K562 (cell line): ENCODE results near the gene XAB2. TPM values are rescaled to one million over a fixed set of nuclear protein-coding genes. Genes with fewer than 3 reads are reported as not detected.

Experiments used
- CEBPG ChIP-seq, 3 experiments: fragments of 200-800 bp in 1 of 3; sonication (Bioruptor generic) in 1 of 3; sonication (generic) in 1 of 3; formaldehyde crosslinking in 1 of 3; IDR thresholded peaks in 2 of 3; conservative IDR thresholded peaks in 1 of 3; 2 replicates each; pipeline versions ENCODE4 v1.6.1 to v1.8.0; 2016 to 2022; ENCODE audit warnings: missing compliant biosample characterization in 2 of 3, missing genetic modification characterization in 2 of 3, mild to moderate bottlenecking in 1 of 3, missing genetic modification reagents in 1 of 3
- FOXK1 ChIP-seq: sonication (generic); formaldehyde crosslinking; IDR thresholded peaks from 2 replicates; pipeline ENCODE4 v1.8.0; 2022; ENCODE audit warnings: missing genetic modification reagents, mild to moderate bottlenecking, borderline replicate concordance
- ILF3 ChIP-seq: fragments of 450-650 bp; IDR thresholded peaks from 2 replicates; pipeline ENCODE4 v1.6.1; 2018; ENCODE audit warnings: antibody characterized with exemption, mild to moderate bottlenecking, moderate library complexity, borderline replicate concordance
- NR2C1 ChIP-seq, 2 experiments: fragments of 450-650 bp; IDR thresholded peaks; 2 replicates each; pipeline ENCODE4 v1.6.1; 2017; ENCODE audit warnings: mild to moderate bottlenecking in 2 of 2, antibody characterized with exemption in 1 of 2, inconsistent platforms in 1 of 2, missing compliant biosample characterization in 1 of 2, missing genetic modification characterization in 1 of 2
- RBM34 ChIP-seq: fragments of 200-400 bp; formaldehyde crosslinking; IDR thresholded peaks from 2 replicates; pipeline ENCODE4 v1.6.1; 2018; ENCODE audit warnings: low read length, borderline replicate concordance; ENCODE audit not compliant: insufficient read depth
- SMARCA4 ChIP-seq: fragments of 450-650 bp; IDR thresholded peaks from 2 replicates; pipeline ENCODE4 v1.6.1; 2016
- ZBTB17 ChIP-seq: fragments of 450-650 bp; formaldehyde crosslinking; IDR thresholded peaks from 2 replicates; pipeline ENCODE4 v1.4.0; 2020; ENCODE audit warnings: mild to moderate bottlenecking
- ZSCAN29 ChIP-seq: fragments of 450-650 bp; IDR thresholded peaks from 2 replicates; pipeline ENCODE4 v1.6.1; 2017
- polyA plus RNA-seq, 8 experiments: library from polyadenylated mRNA; depleted of rRNA in 4 of 8; stranded (reverse) in 5 of 8; unstranded in 3 of 8; fragments of >200 nt; fragmentation: Nextera tagmentation in 2 of 8; fragmentation: Illumina TruSeq in 1 of 8; extraction: Ambion mirVana in 2 of 8; extraction: Trizol in 1 of 8; gene quantifications; 2 replicates each; pipeline versions ENCODE4 v1.2.1 to v1.2.3, GENCODE V29; 2011 to 2014; ENCODE audit warnings: inconsistent platforms in 1 of 8, missing spikeins in 1 of 8
- total RNA-seq, 7 experiments: library from RNA; depleted of rRNA in 6 of 7; stranded (reverse); fragments of >200 nt in 6 of 7; fragmentation: Illumina TruSeq in 2 of 7; extraction: Trizol in 2 of 7; gene quantifications; 2 replicates each; pipeline versions ENCODE4 v1.2.1 to v1.2.3, GENCODE V29; 2011 to 2021; ENCODE audit warnings: low replicate concordance in 1 of 7
- TF ChIP-seq, protein P1 (sequence below): fragments of 450-650 bp; IDR thresholded peaks from 2 replicates; pipeline ENCODE4 v1.6.1; 2016; ENCODE audit warnings: mild to moderate bottlenecking, moderate library complexity
- TF ChIP-seq, protein P2 (sequence below): sonication (generic); formaldehyde crosslinking; IDR thresholded peaks from 2 replicates; pipeline ENCODE4 v1.8.1; 2023; ENCODE audit warnings: mild to moderate bottlenecking, missing genetic modification reagents

Gene XAB2
- total and polyA plus RNA-seq, 9 of the 15 experiments (the other 6 are each of a cell fraction or from before 2014, with no cell fraction given): 0.21 to 58.3 (median 20.0) TPM

DNA sequence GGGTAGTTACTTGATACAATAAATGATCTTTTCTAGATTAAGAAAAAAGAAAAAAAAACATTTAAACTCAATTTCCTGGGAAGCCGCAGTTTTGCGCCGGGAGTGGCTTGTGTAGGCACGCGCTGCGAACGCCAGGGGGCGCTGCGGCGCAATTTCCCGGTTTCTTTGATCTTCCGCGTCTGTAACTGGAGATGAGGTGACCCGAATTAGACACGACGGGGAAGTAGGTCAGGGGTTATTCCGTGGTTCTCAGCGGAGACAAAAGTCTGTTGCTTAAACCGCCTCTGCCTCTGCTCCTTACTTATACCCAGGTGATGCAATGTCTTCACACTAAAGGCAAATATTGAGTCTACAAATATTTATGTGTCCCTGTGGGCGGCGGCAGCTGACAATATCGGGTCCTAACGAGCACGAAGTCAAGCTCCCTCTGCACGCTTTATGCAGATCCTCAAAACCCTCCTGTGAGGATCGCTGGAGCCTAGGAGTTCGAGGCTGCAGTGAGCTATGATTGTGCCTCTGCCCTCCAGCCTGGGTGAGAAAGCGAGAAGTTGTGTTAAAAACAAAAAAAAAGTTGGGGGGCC is 22.8 kb upstream of the XAB2 start (continued):
- TF ChIP-seq, protein P1, sequence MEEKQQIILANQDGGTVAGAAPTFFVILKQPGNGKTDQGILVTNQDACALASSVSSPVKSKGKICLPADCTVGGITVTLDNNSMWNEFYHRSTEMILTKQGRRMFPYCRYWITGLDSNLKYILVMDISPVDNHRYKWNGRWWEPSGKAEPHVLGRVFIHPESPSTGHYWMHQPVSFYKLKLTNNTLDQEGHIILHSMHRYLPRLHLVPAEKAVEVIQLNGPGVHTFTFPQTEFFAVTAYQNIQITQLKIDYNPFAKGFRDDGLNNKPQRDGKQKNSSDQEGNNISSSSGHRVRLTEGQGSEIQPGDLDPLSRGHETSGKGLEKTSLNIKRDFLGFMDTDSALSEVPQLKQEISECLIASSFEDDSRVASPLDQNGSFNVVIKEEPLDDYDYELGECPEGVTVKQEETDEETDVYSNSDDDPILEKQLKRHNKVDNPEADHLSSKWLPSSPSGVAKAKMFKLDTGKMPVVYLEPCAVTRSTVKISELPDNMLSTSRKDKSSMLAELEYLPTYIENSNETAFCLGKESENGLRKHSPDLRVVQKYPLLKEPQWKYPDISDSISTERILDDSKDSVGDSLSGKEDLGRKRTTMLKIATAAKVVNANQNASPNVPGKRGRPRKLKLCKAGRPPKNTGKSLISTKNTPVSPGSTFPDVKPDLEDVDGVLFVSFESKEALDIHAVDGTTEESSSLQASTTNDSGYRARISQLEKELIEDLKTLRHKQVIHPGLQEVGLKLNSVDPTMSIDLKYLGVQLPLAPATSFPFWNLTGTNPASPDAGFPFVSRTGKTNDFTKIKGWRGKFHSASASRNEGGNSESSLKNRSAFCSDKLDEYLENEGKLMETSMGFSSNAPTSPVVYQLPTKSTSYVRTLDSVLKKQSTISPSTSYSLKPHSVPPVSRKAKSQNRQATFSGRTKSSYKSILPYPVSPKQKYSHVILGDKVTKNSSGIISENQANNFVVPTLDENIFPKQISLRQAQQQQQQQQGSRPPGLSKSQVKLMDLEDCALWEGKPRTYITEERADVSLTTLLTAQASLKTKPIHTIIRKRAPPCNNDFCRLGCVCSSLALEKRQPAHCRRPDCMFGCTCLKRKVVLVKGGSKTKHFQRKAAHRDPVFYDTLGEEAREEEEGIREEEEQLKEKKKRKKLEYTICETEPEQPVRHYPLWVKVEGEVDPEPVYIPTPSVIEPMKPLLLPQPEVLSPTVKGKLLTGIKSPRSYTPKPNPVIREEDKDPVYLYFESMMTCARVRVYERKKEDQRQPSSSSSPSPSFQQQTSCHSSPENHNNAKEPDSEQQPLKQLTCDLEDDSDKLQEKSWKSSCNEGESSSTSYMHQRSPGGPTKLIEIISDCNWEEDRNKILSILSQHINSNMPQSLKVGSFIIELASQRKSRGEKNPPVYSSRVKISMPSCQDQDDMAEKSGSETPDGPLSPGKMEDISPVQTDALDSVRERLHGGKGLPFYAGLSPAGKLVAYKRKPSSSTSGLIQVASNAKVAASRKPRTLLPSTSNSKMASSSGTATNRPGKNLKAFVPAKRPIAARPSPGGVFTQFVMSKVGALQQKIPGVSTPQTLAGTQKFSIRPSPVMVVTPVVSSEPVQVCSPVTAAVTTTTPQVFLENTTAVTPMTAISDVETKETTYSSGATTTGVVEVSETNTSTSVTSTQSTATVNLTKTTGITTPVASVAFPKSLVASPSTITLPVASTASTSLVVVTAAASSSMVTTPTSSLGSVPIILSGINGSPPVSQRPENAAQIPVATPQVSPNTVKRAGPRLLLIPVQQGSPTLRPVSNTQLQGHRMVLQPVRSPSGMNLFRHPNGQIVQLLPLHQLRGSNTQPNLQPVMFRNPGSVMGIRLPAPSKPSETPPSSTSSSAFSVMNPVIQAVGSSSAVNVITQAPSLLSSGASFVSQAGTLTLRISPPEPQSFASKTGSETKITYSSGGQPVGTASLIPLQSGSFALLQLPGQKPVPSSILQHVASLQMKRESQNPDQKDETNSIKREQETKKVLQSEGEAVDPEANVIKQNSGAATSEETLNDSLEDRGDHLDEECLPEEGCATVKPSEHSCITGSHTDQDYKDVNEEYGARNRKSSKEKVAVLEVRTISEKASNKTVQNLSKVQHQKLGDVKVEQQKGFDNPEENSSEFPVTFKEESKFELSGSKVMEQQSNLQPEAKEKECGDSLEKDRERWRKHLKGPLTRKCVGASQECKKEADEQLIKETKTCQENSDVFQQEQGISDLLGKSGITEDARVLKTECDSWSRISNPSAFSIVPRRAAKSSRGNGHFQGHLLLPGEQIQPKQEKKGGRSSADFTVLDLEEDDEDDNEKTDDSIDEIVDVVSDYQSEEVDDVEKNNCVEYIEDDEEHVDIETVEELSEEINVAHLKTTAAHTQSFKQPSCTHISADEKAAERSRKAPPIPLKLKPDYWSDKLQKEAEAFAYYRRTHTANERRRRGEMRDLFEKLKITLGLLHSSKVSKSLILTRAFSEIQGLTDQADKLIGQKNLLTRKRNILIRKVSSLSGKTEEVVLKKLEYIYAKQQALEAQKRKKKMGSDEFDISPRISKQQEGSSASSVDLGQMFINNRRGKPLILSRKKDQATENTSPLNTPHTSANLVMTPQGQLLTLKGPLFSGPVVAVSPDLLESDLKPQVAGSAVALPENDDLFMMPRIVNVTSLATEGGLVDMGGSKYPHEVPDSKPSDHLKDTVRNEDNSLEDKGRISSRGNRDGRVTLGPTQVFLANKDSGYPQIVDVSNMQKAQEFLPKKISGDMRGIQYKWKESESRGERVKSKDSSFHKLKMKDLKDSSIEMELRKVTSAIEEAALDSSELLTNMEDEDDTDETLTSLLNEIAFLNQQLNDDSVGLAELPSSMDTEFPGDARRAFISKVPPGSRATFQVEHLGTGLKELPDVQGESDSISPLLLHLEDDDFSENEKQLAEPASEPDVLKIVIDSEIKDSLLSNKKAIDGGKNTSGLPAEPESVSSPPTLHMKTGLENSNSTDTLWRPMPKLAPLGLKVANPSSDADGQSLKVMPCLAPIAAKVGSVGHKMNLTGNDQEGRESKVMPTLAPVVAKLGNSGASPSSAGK: peak; percentile 95
- TF ChIP-seq FOXK1 (CRISPR knock-in tag): peak; percentile 39; the same call in 1 of the 2 replicates
- peak; percentile 98 for TF ChIP-seq CEBPG (CRISPR knock-in tag; IDR thresholded peaks at IDR 0.05)
- peak; percentile 96 to 99 for TF ChIP-seq CEBPG (tag; conservative IDR thresholded peaks at IDR 0.05 in 1 of 2, IDR thresholded peaks at IDR 0.05 in 1 of 2)
- no peak for TF ChIP-seq ILF3
- TF ChIP-seq, protein P2, sequence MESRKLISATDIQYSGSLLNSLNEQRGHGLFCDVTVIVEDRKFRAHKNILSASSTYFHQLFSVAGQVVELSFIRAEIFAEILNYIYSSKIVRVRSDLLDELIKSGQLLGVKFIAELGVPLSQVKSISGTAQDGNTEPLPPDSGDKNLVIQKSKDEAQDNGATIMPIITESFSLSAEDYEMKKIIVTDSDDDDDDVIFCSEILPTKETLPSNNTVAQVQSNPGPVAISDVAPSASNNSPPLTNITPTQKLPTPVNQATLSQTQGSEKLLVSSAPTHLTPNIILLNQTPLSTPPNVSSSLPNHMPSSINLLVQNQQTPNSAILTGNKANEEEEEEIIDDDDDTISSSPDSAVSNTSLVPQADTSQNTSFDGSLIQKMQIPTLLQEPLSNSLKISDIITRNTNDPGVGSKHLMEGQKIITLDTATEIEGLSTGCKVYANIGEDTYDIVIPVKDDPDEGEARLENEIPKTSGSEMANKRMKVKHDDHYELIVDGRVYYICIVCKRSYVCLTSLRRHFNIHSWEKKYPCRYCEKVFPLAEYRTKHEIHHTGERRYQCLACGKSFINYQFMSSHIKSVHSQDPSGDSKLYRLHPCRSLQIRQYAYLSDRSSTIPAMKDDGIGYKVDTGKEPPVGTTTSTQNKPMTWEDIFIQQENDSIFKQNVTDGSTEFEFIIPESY (CRISPR knock-in tag): peak; percentile 83
- TF ChIP-seq ZBTB17 (CRISPR knock-in tag): no peak
- TF ChIP-seq NR2C1 (IDR thresholded peaks at IDR 0.05): peak; percentile 89
- peak; percentile 94 for TF ChIP-seq NR2C1 (tag; IDR thresholded peaks at IDR 0.05)
- TF ChIP-seq ZSCAN29: peak; percentile 94
- peak; percentile 81; the same call in 1 of the 2 replicates for TF ChIP-seq SMARCA4
- no peak for TF ChIP-seq RBM34
